ENCODE results near the gene FOSL2. TPM values are rescaled to one million over a fixed set of nuclear protein-coding genes. Genes with fewer than 3 reads are reported as not detected.
A peak's percentile ranks its signal among the peaks of the same experiment; 100 is the strongest.

The FOSL2 gene
- total and polyA plus RNA-seq, 2 donors = 40.9 to 112 TPM

- Histone ChIP-seq H3K4me3 (ENCODE audit: low read depth, low read length) (peak overlapping the region; percentile 98), H3K4me1 (ENCODE audit: insufficient read depth) (no peaks in the 10 kb centered on the region), H3K27ac (ENCODE audit: low read depth) (peak overlapping the region; percentile 97), H3K36me3 (ENCODE audit: insufficient read depth) (no peaks in the 10 kb centered on the region)
- WGBS = under 1% methylated on average over 45 of the region's 45 CpGs
- DNase-seq (ENCODE audit: extremely low spot score) = peak; percentile 68
These were observed 2.4 kb upstream of the FOSL2 start for GRCh38 chr2:28390241-28390745.

DNA sequence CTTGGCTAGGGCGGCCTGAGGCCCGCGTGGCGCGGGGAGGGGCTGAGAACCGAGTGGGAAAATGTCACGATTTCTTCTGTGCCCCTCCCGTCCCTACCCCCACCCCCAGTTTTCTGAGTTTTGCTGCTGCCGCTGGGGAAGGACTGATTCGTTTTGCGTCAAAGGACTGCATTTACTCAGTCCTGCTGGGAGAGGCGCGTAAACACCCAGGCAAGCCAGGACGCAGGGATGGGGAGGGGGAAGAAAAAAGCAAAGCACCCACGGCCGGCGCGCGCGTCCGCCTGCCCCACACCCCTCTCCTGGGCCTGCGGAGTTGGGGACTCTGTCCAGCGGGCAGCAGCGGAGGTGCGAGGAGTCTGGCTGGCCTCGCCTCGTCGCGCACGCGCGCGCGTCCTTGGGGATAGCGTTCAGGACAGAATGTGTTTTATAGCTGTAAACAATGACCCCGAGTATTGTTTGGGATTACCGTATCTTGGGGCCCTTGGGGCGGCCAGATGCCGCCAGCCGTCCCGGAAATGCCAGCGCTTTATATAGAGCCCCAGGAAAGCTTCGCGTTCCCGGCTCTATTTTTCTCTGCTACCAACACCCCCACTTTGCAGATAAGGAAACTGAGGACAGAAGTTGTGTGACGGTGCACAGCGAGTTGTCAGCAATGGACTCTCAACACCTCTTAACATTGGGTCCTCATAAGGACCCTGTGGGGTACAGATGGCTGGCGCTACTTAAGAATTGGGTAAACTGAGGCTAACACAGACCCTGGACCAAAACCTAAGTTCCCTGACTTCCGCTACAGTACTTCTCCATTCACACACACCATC lies 1.7 kb upstream of the FOSL2 start:
- peak overlapping the region; percentile 98 for H3K4me3 ChIP-seq (ENCODE audit: low read depth, low read length)
- under 1% methylated on average over 49 of the region's 49 CpGs for WGBS
- DNase-seq (ENCODE audit: extremely low spot score) = peak; percentile 71
- H3K36me3 ChIP-seq (ENCODE audit: insufficient read depth) = no peaks in the 10 kb centered on the region
- H3K4me1 ChIP-seq (ENCODE audit: insufficient read depth) = no peaks in the 10 kb centered on the region
- peak overlapping the region; percentile 97 for H3K27ac ChIP-seq (ENCODE audit: low read depth)

DNA sequence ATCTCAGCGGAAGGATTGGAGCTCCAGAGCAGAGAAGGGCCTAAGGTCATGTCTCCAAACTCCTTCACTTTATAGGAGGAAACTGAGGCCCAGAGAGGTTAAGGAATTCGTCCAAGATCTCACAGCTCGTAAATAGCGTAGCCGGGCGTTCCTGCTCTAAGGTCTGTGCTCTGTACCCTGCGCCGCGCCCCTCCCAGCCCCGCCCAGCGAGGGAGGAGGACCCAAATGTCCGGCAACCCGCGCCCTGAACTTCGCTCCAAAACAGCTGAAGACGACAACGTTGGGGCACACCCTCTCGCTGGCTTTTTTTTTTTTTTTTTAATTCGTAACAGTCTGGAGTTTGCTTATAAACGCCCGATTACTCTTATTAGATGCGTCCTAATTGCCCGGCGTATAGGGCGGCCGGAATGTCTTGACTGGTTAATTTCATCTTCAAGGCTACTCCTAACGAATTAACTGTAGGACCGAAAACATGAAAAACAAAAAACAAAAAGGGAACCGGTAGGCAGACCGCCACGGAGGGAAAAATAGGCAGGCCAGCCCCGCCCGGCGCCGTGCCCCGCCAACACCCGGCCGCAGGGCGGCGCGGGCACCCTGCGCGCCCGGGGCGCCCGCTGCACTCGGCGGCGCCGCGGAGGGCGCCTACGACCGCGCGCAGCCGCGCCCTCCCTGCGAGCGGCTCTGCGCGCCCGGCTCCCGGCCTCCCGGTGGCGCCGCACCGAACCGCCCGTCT lies 928 bp upstream of the FOSL2 start:
- WGBS = under 1% methylated on average over 70 of the region's 70 CpGs
- Histone ChIP-seq H3K27ac (ENCODE audit: low read depth) (peak overlapping the region; percentile 97), H3K4me1 (ENCODE audit: insufficient read depth) (no peaks in the 10 kb centered on the region), H3K4me3 (ENCODE audit: low read depth, low read length) (peak overlapping the region; percentile 98), H3K36me3 (ENCODE audit: insufficient read depth) (no peaks in the 10 kb centered on the region)
- DNase-seq (ENCODE audit: extremely low spot score) = peak; percentile 87

- Histone ChIP-seq H3K4me1 (ENCODE audit: insufficient read depth) (peaks cover 1% of the 10 kb centered on the region), H3K36me3 (ENCODE audit: insufficient read depth) (no peaks in the 10 kb centered on the region), H3K4me3 (ENCODE audit: low read depth, low read length) (peak overlapping the region; percentile 98), H3K27ac (ENCODE audit: low read depth) (peak overlapping the region; percentile 100)
- no peak for DNase-seq (ENCODE audit: extremely low spot score)
- WGBS = under 1% methylated on average over 81 of the region's 81 CpGs
These were observed 617 bp downstream of the FOSL2 start for GRCh38 chr2:28393114-28393836.

DNA sequence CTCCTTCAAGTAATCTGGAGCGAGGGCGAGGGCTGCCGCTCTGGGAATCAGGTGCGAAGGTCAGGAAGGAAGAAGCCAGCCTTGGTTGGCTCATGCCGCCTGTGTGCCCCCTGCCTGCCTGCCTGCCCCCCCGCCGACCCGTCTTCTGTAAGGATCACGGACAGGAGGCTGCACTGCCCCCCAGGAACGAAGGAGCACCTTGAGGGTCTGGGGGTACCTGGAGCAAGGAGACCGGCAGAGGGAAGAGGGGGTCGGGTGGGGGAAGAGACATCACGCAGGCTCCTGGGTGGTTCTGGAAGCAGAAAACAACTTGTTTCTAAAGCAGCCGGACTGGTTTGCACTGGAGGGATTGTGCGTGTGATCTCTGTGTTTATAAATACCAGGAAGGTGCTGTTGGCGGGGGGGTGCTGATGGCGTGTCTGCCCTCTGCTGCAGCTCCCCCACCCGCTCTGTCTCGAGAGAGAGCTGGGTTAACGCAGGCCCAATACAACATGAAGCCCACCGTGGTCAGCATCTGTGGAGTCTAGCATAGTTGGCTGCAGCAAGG lies 1.7 kb downstream of the FOSL2 start:
- Histone ChIP-seq H3K4me3 (ENCODE audit: low read depth, low read length) (peak overlapping the region; percentile 98), H3K4me1 (ENCODE audit: insufficient read depth) (peaks cover 1% of the 10 kb centered on the region), H3K27ac (ENCODE audit: low read depth) (peak overlapping the region; percentile 100), H3K36me3 (ENCODE audit: insufficient read depth) (no peaks in the 10 kb centered on the region)
- whole genome bisulfite sequencing = 1% methylated on average over 21 of the region's 21 CpGs
- no peak for DNase-seq (ENCODE audit: extremely low spot score)

DNA sequence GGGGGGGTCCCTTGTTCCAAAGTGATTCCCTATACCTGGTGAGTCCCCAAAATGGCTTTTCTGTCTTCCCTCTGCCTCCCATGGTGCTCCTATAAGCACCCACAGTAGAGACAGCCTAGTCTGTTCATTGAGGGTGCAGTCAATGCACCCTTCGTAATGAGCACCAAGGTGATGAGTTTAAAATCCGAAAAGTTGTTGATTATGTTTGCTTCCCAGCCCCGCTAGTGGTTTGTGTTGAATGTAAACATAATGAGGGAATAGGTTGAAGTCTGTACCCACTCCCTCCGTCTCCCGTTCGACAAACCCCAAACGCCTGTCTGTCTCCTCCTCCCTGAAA lies 2.3 kb downstream of the FOSL2 start:
- no peak for DNase-seq (ENCODE audit: extremely low spot score)
- WGBS = 1% methylated on average over 7 of the region's 7 CpGs
- Histone ChIP-seq H3K4me1 (ENCODE audit: insufficient read depth) (peaks cover 1% of the 10 kb centered on the region), H3K27ac (ENCODE audit: low read depth) (peak overlapping the region; percentile 100), H3K36me3 (ENCODE audit: insufficient read depth) (no peaks in the 10 kb centered on the region), H3K4me3 (ENCODE audit: low read depth, low read length) (peak overlapping the region; percentile 98)

DNA sequence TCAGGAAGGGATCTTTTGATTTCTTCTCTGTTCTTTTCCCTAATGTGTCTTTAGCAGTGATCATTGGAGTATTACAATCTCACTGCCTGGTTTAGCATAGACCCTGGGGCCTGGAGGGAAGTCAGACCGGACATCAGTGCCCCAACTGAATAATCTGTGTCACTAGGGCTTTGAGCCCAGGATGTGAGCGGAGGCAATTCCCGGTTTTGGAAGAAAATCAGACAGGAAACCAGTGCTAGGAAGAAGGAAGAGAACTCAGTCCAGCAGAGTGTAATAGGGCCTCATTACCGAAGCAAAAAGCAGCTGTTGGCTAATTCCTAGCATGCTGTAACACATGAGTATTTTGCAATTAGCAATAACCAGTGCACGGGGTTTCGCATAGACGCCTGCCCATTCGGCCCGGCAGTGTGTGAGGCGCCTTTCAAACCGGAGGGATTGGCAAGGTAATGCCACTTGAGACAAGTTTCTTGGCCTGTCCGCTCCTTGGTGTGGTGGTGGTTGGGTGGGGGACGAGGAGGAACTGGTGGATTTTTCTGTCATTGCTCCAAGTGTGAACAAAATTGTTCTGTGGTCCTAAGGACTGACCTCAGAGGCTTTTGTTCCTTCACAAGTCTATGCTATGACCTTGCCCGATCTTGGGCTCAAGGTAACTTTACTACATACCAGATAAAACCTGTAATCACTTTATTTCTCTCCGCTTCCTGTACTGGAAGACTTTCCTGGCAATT lies 2.8 kb downstream of the FOSL2 start:
- H3K36me3 ChIP-seq (ENCODE audit: insufficient read depth) = no peaks in the 10 kb centered on the region
- WGBS = 5% methylated on average over 15 of the region's 15 CpGs
- no peak for DNase-seq (ENCODE audit: extremely low spot score)
- peak overlapping the region; percentile 100 for H3K27ac ChIP-seq (ENCODE audit: low read depth)
- H3K4me3 ChIP-seq (ENCODE audit: low read depth, low read length) = peak overlapping the region; percentile 98
- peaks cover 1% of the 10 kb centered on the region for H3K4me1 ChIP-seq (ENCODE audit: insufficient read depth)

GRCh38 chr2:28397043-28397381 lies 4.4 kb downstream of the FOSL2 start:
- Histone ChIP-seq H3K27ac (ENCODE audit: low read depth) (peak overlapping the region; percentile 28), H3K4me1 (ENCODE audit: insufficient read depth) (peaks cover 1% of the 10 kb centered on the region), H3K36me3 (ENCODE audit: insufficient read depth) (no peaks in the 10 kb centered on the region), H3K4me3 (ENCODE audit: low read depth, low read length) (peak overlapping the region; percentile 40)
- WGBS = 12% methylated on average over 2 of the region's 2 CpGs
- no peak for DNase-seq (ENCODE audit: extremely low spot score)

DNA sequence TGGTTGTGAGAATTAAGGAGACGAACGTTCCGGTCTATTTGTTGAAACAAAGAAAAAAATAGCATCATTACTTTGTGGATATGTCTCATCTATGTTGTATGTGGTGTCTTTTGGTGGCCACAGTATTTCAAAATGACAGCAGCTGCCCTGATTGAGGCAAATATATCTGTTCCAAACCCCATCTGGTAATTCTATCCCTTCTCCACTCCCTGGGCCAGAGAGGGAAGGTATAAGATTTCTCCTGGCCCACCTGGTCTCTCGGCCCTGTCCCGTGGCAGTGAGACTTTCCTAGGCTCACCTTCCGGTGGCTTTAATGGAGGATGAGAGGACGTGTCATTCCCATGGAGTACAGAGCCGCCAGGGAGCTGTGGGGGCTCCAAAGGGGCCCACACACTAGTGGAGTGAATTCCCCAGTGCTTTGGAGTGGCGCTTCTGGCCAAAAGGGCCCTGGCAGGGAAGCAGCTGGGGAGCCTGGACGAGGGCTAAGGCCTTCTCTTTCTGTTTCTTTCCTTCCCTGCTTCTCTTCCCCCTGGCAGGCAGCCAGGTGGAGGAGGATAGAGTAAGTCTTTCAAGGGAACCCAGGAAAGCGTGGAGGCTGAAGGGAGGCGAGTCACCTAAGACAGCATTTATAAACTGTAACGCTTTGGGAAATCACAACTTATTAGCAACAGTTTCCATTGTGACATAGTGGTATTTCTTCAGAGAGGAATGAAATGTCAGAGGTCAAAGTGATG lies 5.6 kb downstream of the FOSL2 start:
- Histone ChIP-seq H3K4me1 (ENCODE audit: insufficient read depth) (peaks cover 1% of the 10 kb centered on the region), H3K36me3 (ENCODE audit: insufficient read depth) (peaks cover 7% of the 10 kb centered on the region), H3K4me3 (ENCODE audit: low read depth, low read length) (peak overlapping the region; percentile 40), H3K27ac (ENCODE audit: low read depth) (peak overlapping the region; percentile 65)
- WGBS = 32% methylated on average over 13 of the region's 13 CpGs
- DNase-seq (ENCODE audit: extremely low spot score) = no peak

- WGBS = 66% methylated on average over 11 of the region's 11 CpGs
- Histone ChIP-seq H3K4me3 (ENCODE audit: low read depth, low read length) (peak overlapping the region; percentile 2), H3K27ac (ENCODE audit: low read depth) (no peak overlapping the region), H3K4me1 (ENCODE audit: insufficient read depth) (peaks cover 1% of the 10 kb centered on the region), H3K36me3 (ENCODE audit: insufficient read depth) (peaks cover 7% of the 10 kb centered on the region)
- no peak for DNase-seq (ENCODE audit: extremely low spot score)
These were observed 6.6 kb downstream of the FOSL2 start for GRCh38 chr2:28399289-28399688.

DNA sequence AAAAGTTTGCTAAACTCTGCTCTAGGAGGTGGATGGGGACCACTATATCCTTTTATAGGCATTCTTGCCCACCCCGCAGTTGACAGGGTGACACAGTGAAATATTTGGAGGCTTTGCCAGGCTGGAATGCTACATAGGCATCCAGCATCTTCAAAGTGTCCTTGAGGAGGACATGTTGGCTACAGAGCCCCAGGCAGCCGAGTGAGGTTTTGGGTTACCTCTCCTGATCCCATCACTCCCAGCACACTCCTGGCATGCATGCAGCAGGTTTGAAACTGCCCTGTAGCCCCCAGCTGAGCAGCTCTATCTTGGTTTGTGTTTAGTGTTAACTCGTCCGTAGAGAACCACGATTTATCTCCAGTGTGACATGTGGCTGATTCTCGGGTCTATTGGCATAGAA lies 7.3 kb downstream of the FOSL2 start:
- no peak for DNase-seq (ENCODE audit: extremely low spot score)
- H3K27ac ChIP-seq (ENCODE audit: low read depth) = peak overlapping the region; percentile 0
- 19% methylated on average over 6 of the region's 6 CpGs for WGBS
- H3K4me1 ChIP-seq (ENCODE audit: insufficient read depth) = peaks cover 1% of the 10 kb centered on the region
- H3K4me3 ChIP-seq (ENCODE audit: low read depth, low read length) = peak overlapping the region; percentile 2
- peaks cover 10% of the 10 kb centered on the region for H3K36me3 ChIP-seq (ENCODE audit: insufficient read depth)

- H3K4me1 ChIP-seq (ENCODE audit: insufficient read depth) = peaks cover 1% of the 10 kb centered on the region
- peaks cover 12% of the 10 kb centered on the region for H3K36me3 ChIP-seq (ENCODE audit: insufficient read depth)
- H3K4me3 ChIP-seq (ENCODE audit: low read depth, low read length) = no peak overlapping the region
- no peak overlapping the region for H3K27ac ChIP-seq (ENCODE audit: low read depth)
- 27% methylated on average over 8 of the region's 8 CpGs for WGBS
- DNase-seq (ENCODE audit: extremely low spot score) = no peak
These were observed 7.8 kb downstream of the FOSL2 start for GRCh38 chr2:28400419-28400818.

Data from urinary bladder (tissue), 4 donors.